HAP-1 (cell line): ENCODE measurements around the gene IGSF9B.
A peak's percentile ranks its signal among the peaks of the same experiment; 100 is the strongest.

Source experiments
- DNase-seq, 2 experiments: peaks; one replicate each; pipeline ENCODE4 v3.0.0-alpha.2; 2016 to 2020; ENCODE audit warnings: low spot score in 2 of 2
- H3K27me3 ChIP-seq: fragments of 250-450 bp; sonication (Bioruptor Pico); 2 replicates; pipeline ENCODE4 v1.5.1; 2020; ENCODE audit warnings: low read depth, mild to moderate bottlenecking, moderate library complexity
- H3K36me3 ChIP-seq: fragments of 250-450 bp; sonication (Bioruptor Pico); replicated peaks from 2 replicates; pipeline ENCODE4 v1.5.1; 2020; ENCODE audit warnings: mild to moderate bottlenecking
- H3K4me1 ChIP-seq: fragments of 250-450 bp; sonication (Bioruptor Pico); 2 replicates; pipeline ENCODE4 v1.5.1; 2020; ENCODE audit warnings: mild to moderate bottlenecking
- H3K4me3 ChIP-seq: fragments of 250-450 bp; sonication (Bioruptor Pico); 2 replicates; pipeline ENCODE4 v1.5.1; 2020; ENCODE audit warnings: mild to moderate bottlenecking, moderate library complexity
- H3K9me3 ChIP-seq: fragments of 250-450 bp; sonication (Bioruptor Pico); 2 replicates; pipeline ENCODE4 v1.5.1; 2020; ENCODE audit warnings: mild to moderate bottlenecking, moderate library complexity
- in situ Hi-C: fragments of 300-500 bp; cut with MboI; formaldehyde crosslinking; loops from 3 replicates; pipeline ENCODE4 v1.14.3; 2020; ENCODE audit warnings: low sequenced_read_pairs, inconsistent platforms, mixed read lengths

The IGSF9B gene

GRCh38 chr11:133977067-133977677 lies 20.4 kb upstream of the IGSF9B start:
- Histone ChIP-seq H3K4me3 (no peak overlapping the region), H3K9me3 (no peaks in the 10 kb centered on the region), H3K4me1 (no peaks in the 10 kb centered on the region), H3K27me3 (peaks cover 24% of the 10 kb centered on the region), H3K36me3 (no peaks in the 10 kb centered on the region)
- in situ Hi-C loops: no loop called here
- DNase-seq: no peak

GRCh38 chr11:133975488-133975849 lies 18.7 kb upstream of the IGSF9B start:
- H3K36me3 ChIP-seq: no peaks in the 10 kb centered on the region
- no peaks in the 10 kb centered on the region for H3K4me1 ChIP-seq
- in situ Hi-C loops: no loop called here
- no peak overlapping the region for H3K4me3 ChIP-seq
- peaks cover 21% of the 10 kb centered on the region for H3K27me3 ChIP-seq
- no peak for DNase-seq
- no peaks in the 10 kb centered on the region for H3K9me3 ChIP-seq

GRCh38 chr11:133974836-133975487 lies 18.2 kb upstream of the IGSF9B start:
- Histone ChIP-seq H3K36me3 (no peaks in the 10 kb centered on the region), H3K27me3 (peaks cover 21% of the 10 kb centered on the region), H3K4me3 (no peak overlapping the region), H3K4me1 (no peaks in the 10 kb centered on the region), H3K9me3 (no peaks in the 10 kb centered on the region)
- in situ Hi-C loops: no loop called here
- DNase-seq: no peak

GRCh38 chr11:133971881-133972280 lies 15.1 kb upstream of the IGSF9B start:
- H3K27me3 ChIP-seq: peaks cover 18% of the 10 kb centered on the region
- H3K9me3 ChIP-seq: no peaks in the 10 kb centered on the region
- no peak for DNase-seq
- H3K4me1 ChIP-seq: peaks cover 3% of the 10 kb centered on the region
- H3K36me3 ChIP-seq: no peaks in the 10 kb centered on the region
- H3K4me3 ChIP-seq: no peak overlapping the region
- in situ Hi-C loops: no loop called here

- in situ Hi-C loops: no loop called here
- Histone ChIP-seq H3K4me1 (peaks cover 3% of the 10 kb centered on the region), H3K9me3 (no peaks in the 10 kb centered on the region), H3K27me3 (peaks cover 10% of the 10 kb centered on the region), H3K36me3 (no peaks in the 10 kb centered on the region), H3K4me3 (no peak overlapping the region)
- no peak for DNase-seq
These were observed 12.3 kb upstream of the IGSF9B start for GRCh38 chr11:133969112-133969511.

- peak in 1 of 2 experiments; percentile 49 for DNase-seq
- Histone ChIP-seq H3K9me3 (no peaks in the 10 kb centered on the region), H3K4me1 (peaks cover 3% of the 10 kb centered on the region), H3K4me3 (no peak overlapping the region), H3K27me3 (peaks cover 5% of the 10 kb centered on the region), H3K36me3 (no peaks in the 10 kb centered on the region)
- in situ Hi-C loops: no loop called here
These were observed 11.5 kb upstream of the IGSF9B start for GRCh38 chr11:133968300-133968699.

GRCh38 chr11:133967599-133968238 lies 11.0 kb upstream of the IGSF9B start:
- Histone ChIP-seq H3K4me1 (peaks cover 3% of the 10 kb centered on the region), H3K4me3 (no peak overlapping the region; the same call in 1 of the 2 replicates), H3K36me3 (no peaks in the 10 kb centered on the region), H3K9me3 (no peaks in the 10 kb centered on the region), H3K27me3 (peaks cover under 1% of the 10 kb centered on the region; the same call in 1 of the 2 replicates)
- in situ Hi-C loops: no loop called here
- DNase-seq: no peak

- H3K27me3 ChIP-seq: no peaks in the 10 kb centered on the region; the same call in 1 of the 2 replicates
- in situ Hi-C loops: no loop called here
These were observed 10.3 kb upstream of the IGSF9B start for GRCh38 chr11:133966921-133967598.

GRCh38 chr11:133966172-133966651 lies 9.4 kb upstream of the IGSF9B start:
- H3K27me3 ChIP-seq: no peaks in the 10 kb centered on the region; the same call in 1 of the 2 replicates
- in situ Hi-C loops: no loop called here
- peaks cover 3% of the 10 kb centered on the region for H3K4me1 ChIP-seq
- no peak overlapping the region for H3K4me3 ChIP-seq
- no peak for DNase-seq
- no peaks in the 10 kb centered on the region for H3K36me3 ChIP-seq
- no peaks in the 10 kb centered on the region for H3K9me3 ChIP-seq

More at GRCh38 chr11:133966921-133967598, 10.3 kb upstream of the IGSF9B start:
- H3K36me3 ChIP-seq: no peaks in the 10 kb centered on the region
- H3K4me3 ChIP-seq: no peak overlapping the region; the same call in 1 of the 2 replicates
- H3K4me1 ChIP-seq: peaks cover 3% of the 10 kb centered on the region
- DNase-seq: peak in 1 of 2 experiments; percentile 76
- no peaks in the 10 kb centered on the region for H3K9me3 ChIP-seq

GRCh38 chr11:133965031-133965601 lies 8.3 kb upstream of the IGSF9B start:
- no peak for DNase-seq
- H3K36me3 ChIP-seq: no peaks in the 10 kb centered on the region
- in situ Hi-C loops: no loop called here
- H3K4me1 ChIP-seq: peaks cover 3% of the 10 kb centered on the region
- no peaks in the 10 kb centered on the region for H3K9me3 ChIP-seq
- no peak overlapping the region for H3K4me3 ChIP-seq
- no peaks in the 10 kb centered on the region; the same call in 1 of the 2 replicates for H3K27me3 ChIP-seq

- Histone ChIP-seq H3K4me1 (peaks cover 3% of the 10 kb centered on the region), H3K4me3 (no peak overlapping the region), H3K27me3 (peaks cover 3% of the 10 kb centered on the region; the same call in 1 of the 2 replicates), H3K9me3 (no peaks in the 10 kb centered on the region), H3K36me3 (no peaks in the 10 kb centered on the region)
- in situ Hi-C loops: no loop called here
- DNase-seq: no peak
These were observed 7.6 kb upstream of the IGSF9B start for GRCh38 chr11:133964356-133964755.

- Histone ChIP-seq H3K27me3 (0 out of 2 replicates have a peak, but pooled peaks cover 5% of the 10 kb centered on the region), H3K9me3 (no peaks in the 10 kb centered on the region), H3K4me3 (no peak overlapping the region), H3K36me3 (no peaks in the 10 kb centered on the region), H3K4me1 (peaks cover 3% of the 10 kb centered on the region)
- in situ Hi-C loops: no loop called here
- no peak for DNase-seq
These were observed 5.1 kb upstream of the IGSF9B start for GRCh38 chr11:133961890-133962289.

- Histone ChIP-seq H3K9me3 (no peaks in the 10 kb centered on the region), H3K36me3 (no peaks in the 10 kb centered on the region), H3K4me3 (peak overlapping the region; percentile 61; the same call in 1 of the 2 replicates), H3K4me1 (peaks cover 3% of the 10 kb centered on the region), H3K27me3 (0 out of 2 replicates have a peak, but pooled peaks cover 5% of the 10 kb centered on the region)
- in situ Hi-C loops: no loop called here
- no peak for DNase-seq
These were observed 1.1 kb upstream of the IGSF9B start for GRCh38 chr11:133957900-133958299.
